GM23248 (cell line): ENCODE data around the gene PHLDB2. TPM values are rescaled to one million over a fixed set of nuclear protein-coding genes. Genes with fewer than 3 reads are reported as not detected.
A peak's percentile ranks its signal among the peaks of the same experiment; 100 is the strongest.

Experiments
- DNase-seq: peaks from one replicate; pipeline ENCODE4 v3.0.0-alpha.2; 2015
- H2AFZ ChIP-seq: fragments of 200-600 bp; sonication (generic); 2 replicates; pipeline ENCODE4 v1.6.1; 2016; ENCODE audit warnings: antibody characterized with exemption
- H3F3A ChIP-seq: fragments of 200-600 bp; sonication (generic); 2 replicates; pipeline ENCODE4 v1.6.1; 2016; ENCODE audit warnings: mild to moderate bottlenecking, antibody characterized with exemption, mixed run types; ENCODE audit not compliant: insufficient read depth
- H3K27ac ChIP-seq: fragments of 200-600 bp; sonication (generic); 2 replicates; pipeline ENCODE4 v1.5.1; 2016; ENCODE audit warnings: mild to moderate bottlenecking
- H3K27me3 ChIP-seq: fragments of 200-600 bp; sonication (generic); replicated peaks from 2 replicates; pipeline ENCODE4 v1.6.1; 2016; ENCODE audit warnings: mild to moderate bottlenecking; ENCODE audit not compliant: insufficient read depth
- H3K36me3 ChIP-seq: fragments of 200-600 bp; sonication (generic); 2 replicates; pipeline ENCODE4 v1.6.1; 2016; ENCODE audit warnings: low read depth, mild to moderate bottlenecking
- H3K4me1 ChIP-seq: fragments of 200-600 bp; sonication (generic); 2 replicates; pipeline ENCODE4 v1.6.1; 2016; ENCODE audit warnings: mild to moderate bottlenecking; ENCODE audit not compliant: insufficient read depth
- H3K4me2 ChIP-seq: fragments of 200-600 bp; sonication (generic); one replicate; pipeline ENCODE4 v1.6.1; 2016; ENCODE audit warnings: mild to moderate bottlenecking; ENCODE audit not compliant: unreplicated experiment
- H3K4me3 ChIP-seq: fragments of 200-600 bp; sonication (generic); 2 replicates; pipeline ENCODE4 v1.5.1; 2016; ENCODE audit warnings: mild to moderate bottlenecking
- H3K79me2 ChIP-seq: fragments of 200-600 bp; sonication (generic); 2 replicates; pipeline ENCODE4 v1.6.1; 2016; ENCODE audit warnings: mild to moderate bottlenecking; ENCODE audit not compliant: insufficient read depth
- H3K9ac ChIP-seq: fragments of 200-600 bp; sonication (generic); 2 replicates; pipeline ENCODE4 v1.6.1; 2016; ENCODE audit warnings: mild to moderate bottlenecking
- H3K9me2 ChIP-seq: fragments of 200-600 bp; sonication (generic); 2 replicates; pipeline ENCODE4 v1.6.1; 2016; ENCODE audit warnings: mixed run types, mild to moderate bottlenecking, moderate library complexity; ENCODE audit not compliant: insufficient read depth
- H3K9me3 ChIP-seq: fragments of 200-600 bp; sonication (generic); one replicate; pipeline ENCODE4 v1.6.1; 2017; ENCODE audit warnings: low read depth
- H4K20me1 ChIP-seq: fragments of 200-600 bp; sonication (generic); 2 replicates; pipeline ENCODE4 v1.6.0; 2016; ENCODE audit not compliant: insufficient read depth
- EZH2 ChIP-seq: fragments of 200-600 bp; sonication (generic); IDR thresholded peaks from 2 replicates; pipeline ENCODE4 v1.6.1; 2018; ENCODE audit warnings: antibody characterized with exemption, mild to moderate bottlenecking; ENCODE audit not compliant: insufficient read depth, poor library complexity, severe bottlenecking
- EZH2phosphoT487 ChIP-seq: fragments of 200-600 bp; sonication (generic); IDR thresholded peaks from 2 replicates; pipeline ENCODE4 v1.6.1; 2018; ENCODE audit warnings: antibody characterized with exemption, moderate library complexity, mild to moderate bottlenecking, low read depth; ENCODE audit not compliant: insufficient read depth
- WGBS, 2 experiments: methylation state at CpG; one replicate each; pipeline ENCODE4 v1.1.6; 2015 to 2017; ENCODE audit warnings: low lambda C conversion rate in 2 of 2, low coverage in 1 of 2; ENCODE audit errors: missing lambda C conversion rate in 2 of 2; 5-methylcytosine and 5-hydroxymethylcytosine counted together
- in situ Hi-C: fragments of 300-500 bp; cut with MboI; formaldehyde crosslinking; loops from 2 replicates; pipeline ENCODE4 v1.15.0; 2020
- polyA plus RNA-seq: library from polyadenylated mRNA; unstranded; fragments of >200 nt; fragmentation: Nextera tagmentation; extraction: Ambion mirVana; gene quantifications from 2 replicates; pipeline ENCODE4 v1.2.1, GENCODE V29; 2016
- total RNA-seq: library from RNA; depleted of rRNA; stranded (reverse); fragments of >200 nt; shearing (Covaris generic); gene quantifications from 2 replicates; pipeline ENCODE4 v1.2.3, GENCODE V29; 2014

Gene PHLDB2
- total and polyA plus RNA-seq, 2 experiments from 2014 or later: 55.6 to 60.6 TPM

DNA sequence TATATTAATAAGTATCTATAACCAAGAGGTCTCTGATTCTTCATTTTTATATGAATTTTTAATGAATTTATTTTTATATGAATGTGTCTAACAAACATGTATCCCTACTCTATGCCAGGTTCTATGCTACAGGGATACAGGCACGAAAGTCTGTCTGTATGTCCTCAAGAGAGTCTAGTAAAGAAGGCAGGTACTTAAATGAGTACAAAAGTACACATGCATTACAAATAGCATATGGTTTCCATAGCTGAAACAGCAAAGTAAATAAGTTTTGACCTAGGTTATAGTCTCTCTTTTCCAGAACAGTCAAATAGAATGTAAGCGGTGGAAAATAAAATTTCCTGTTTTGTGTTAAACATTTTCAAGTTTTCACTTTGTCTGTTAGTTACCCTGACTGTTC, 106.4 kb downstream of the PHLDB2 start:
- Histone ChIP-seq H2AFZ (no peak overlapping the region), H3K36me3 (peaks cover 55% of the 10 kb centered on the region), H3K4me2 (no peak overlapping the region), H3F3A (peaks cover 61% of the 10 kb centered on the region), H3K9me2 (no peaks in the 10 kb centered on the region), H3K4me3 (no peak overlapping the region), H4K20me1 (no peaks in the 10 kb centered on the region), H3K79me2 (peaks cover 4% of the 10 kb centered on the region; the same call in 1 of the 2 replicates), H3K27ac (no peak overlapping the region), H3K4me1 (peaks cover 39% of the 10 kb centered on the region), H3K27me3 (no peaks in the 10 kb centered on the region), H3K9me3 (no peaks in the 10 kb centered on the region), H3K9ac (no peak overlapping the region)
- WGBS, 2 experiments: 95 to 97% methylated on average over 2 of the region's 2 CpGs
- no peak for TF ChIP-seq EZH2
- TF ChIP-seq EZH2phosphoT487: no peak
- no peak for DNase-seq
- in situ Hi-C loops: no loop called here

DNA sequence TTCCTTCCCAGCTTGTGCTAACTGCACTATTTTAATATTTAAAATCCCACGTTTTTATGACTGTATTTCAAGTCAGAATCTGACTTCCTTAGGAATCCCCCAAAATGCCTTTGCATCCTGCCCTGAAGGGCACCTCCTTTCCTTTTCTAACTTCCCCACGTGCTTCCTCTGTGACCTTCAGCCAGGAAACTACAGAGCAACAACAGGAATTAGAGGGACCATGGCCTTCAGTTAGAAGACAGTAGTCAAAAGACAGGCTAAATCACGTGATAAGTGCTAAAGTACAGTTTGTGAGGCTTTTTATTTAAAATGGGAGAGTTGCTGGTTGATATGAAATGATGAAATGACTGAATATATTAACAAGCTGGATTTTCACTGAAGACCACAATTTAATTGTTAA, 108.0 kb downstream of the PHLDB2 start:
- no peak overlapping the region for H3K9ac ChIP-seq
- peaks cover 48% of the 10 kb centered on the region for H3F3A ChIP-seq
- H3K79me2 ChIP-seq: peaks cover 4% of the 10 kb centered on the region; the same call in 1 of the 2 replicates
- no peaks in the 10 kb centered on the region for H3K9me2 ChIP-seq
- in situ Hi-C loops: no loop called here
- no peak overlapping the region for H3K4me2 ChIP-seq
- peaks cover 39% of the 10 kb centered on the region for H3K4me1 ChIP-seq
- 24 to 27% methylated on average over 3 of the region's 3 CpGs for WGBS, 2 experiments
- no peak overlapping the region; the same call in 1 of the 2 replicates for H3K27ac ChIP-seq
- H4K20me1 ChIP-seq: no peaks in the 10 kb centered on the region
- no peaks in the 10 kb centered on the region for H3K9me3 ChIP-seq
- TF ChIP-seq EZH2 (no peak), EZH2phosphoT487 (no peak)
- no peak for DNase-seq
- H3K36me3 ChIP-seq: peaks cover 68% of the 10 kb centered on the region
- H3K4me3 ChIP-seq: no peak overlapping the region
- no peaks in the 10 kb centered on the region for H3K27me3 ChIP-seq
- no peak overlapping the region for H2AFZ ChIP-seq

DNA sequence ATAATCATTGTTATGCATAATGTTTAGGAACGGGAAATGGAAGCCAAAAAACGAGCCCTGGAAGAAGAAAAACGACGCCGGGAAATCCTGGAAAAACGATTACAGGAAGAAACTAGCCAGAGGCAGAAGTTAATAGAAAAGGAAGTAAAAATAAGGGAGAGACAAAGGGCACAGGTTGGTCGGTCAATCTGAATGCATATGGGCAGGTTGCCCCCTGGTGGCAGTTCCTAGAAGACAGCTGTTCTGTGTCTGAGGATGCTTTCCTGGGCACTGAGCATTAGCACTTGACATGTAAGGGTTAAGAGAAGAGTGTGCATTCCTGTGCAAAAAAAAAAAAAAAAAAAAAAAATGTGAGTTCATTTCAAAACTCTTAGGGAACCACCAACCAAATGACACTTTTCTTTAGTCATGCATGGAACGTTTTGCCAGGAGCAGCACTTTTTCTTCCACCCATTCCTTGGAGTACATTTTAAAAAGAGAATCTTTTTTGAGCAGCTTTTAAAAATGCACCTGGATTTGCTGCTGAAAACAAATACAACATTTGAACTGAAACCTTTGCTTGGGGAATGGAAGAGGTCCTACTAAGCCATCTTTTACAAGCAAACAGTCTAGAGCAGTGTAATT, 108.7 kb downstream of the PHLDB2 start:
- in situ Hi-C loops: no loop called here

DNA sequence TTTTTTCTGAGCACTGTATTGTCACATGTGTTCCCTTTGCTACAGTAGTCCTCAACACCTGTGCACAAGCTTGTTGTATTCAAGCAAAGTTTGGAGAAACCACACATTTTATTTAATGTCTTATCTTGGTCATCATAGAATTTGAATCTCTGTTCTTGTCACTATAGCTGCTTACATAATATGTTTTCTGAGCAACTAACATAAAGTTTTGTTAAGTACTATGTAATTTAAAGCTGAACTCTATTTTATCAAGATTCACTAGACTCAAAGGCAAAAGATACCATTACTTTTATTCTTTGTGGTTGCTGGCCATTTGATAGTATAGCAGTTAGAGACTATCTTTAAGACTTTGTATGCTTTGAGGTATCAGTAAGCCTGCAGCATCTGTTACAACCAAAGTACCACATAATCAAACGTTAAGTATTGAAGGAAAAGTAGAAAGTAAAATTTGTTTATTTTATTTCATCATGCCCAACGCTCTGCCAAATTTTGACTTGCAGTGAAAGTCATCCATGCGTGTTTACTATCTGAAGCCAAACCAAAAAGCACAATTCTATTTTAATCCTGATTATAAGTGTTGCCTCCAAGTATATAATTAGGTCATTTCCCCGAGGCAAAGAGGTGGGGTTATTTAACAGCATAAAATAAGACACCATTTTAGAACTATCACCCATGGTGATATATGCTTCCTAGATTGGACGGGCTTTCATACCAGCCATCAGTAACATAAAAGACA, 109.4 kb downstream of the PHLDB2 start:
- no peak overlapping the region for H3K27ac ChIP-seq
- H3K9me2 ChIP-seq: no peaks in the 10 kb centered on the region
- TF ChIP-seq EZH2phosphoT487 (no peak), EZH2 (no peak)
- DNase-seq: peak; percentile 18
- no peak overlapping the region for H3K9ac ChIP-seq
- no peak overlapping the region for H2AFZ ChIP-seq
- H3K4me3 ChIP-seq: no peak overlapping the region
- peaks cover 71% of the 10 kb centered on the region for H3K36me3 ChIP-seq
- no peaks in the 10 kb centered on the region for H3K27me3 ChIP-seq
- H4K20me1 ChIP-seq: no peaks in the 10 kb centered on the region
- in situ Hi-C loops: no loop called here
- WGBS, 2 experiments: 27 to 34% methylated on average over 5 of the region's 5 CpGs
- peaks cover 4% of the 10 kb centered on the region; the same call in 1 of the 2 replicates for H3K79me2 ChIP-seq
- peaks cover 28% of the 10 kb centered on the region for H3K4me1 ChIP-seq
- H3K4me2 ChIP-seq: no peak overlapping the region
- H3K9me3 ChIP-seq: no peaks in the 10 kb centered on the region
- H3F3A ChIP-seq: peaks cover 37% of the 10 kb centered on the region

More for the DNA sequence above, 108.7 kb downstream of the PHLDB2 start:
- Histone ChIP-seq H3F3A (peaks cover 43% of the 10 kb centered on the region), H3K4me3 (no peak overlapping the region), H3K4me2 (no peak overlapping the region), H3K9me2 (no peaks in the 10 kb centered on the region), H3K9ac (no peak overlapping the region), H3K4me1 (peaks cover 35% of the 10 kb centered on the region), H3K36me3 (peaks cover 68% of the 10 kb centered on the region), H3K27ac (no peak overlapping the region; the same call in 1 of the 2 replicates), H3K27me3 (no peaks in the 10 kb centered on the region), H3K9me3 (no peaks in the 10 kb centered on the region), H3K79me2 (peaks cover 4% of the 10 kb centered on the region; the same call in 1 of the 2 replicates), H4K20me1 (no peaks in the 10 kb centered on the region), H2AFZ (no peak overlapping the region)
- TF ChIP-seq EZH2phosphoT487: no peak
- no peak for TF ChIP-seq EZH2
- DNase-seq: peak; percentile 85
- WGBS, 2 experiments: 9 to 11% methylated on average over 8 of the region's 8 CpGs
